CD4-positive, alpha-beta T cell (primary cell): ENCODE results near the gene ALG9. TPM values are rescaled to one million over a fixed set of nuclear protein-coding genes. Genes with fewer than 3 reads are reported as not detected.

Source experiments
- ATAC-seq: fragments of 200-7000 bp; cut with Tn5 transposase; one replicate; pipeline ENCODE4 v1.10.0; 2022; ENCODE audit warnings: mild to moderate bottlenecking; ENCODE audit not compliant: poor library complexity
- CTCF ChIA-PET: fragments of 350-600 bp; sonication (Branson Sonifier 250); formaldehyde crosslinking; loops from one replicate; lab custom pipeline; 2021; ENCODE audit warnings: antibody characterized with exemption, inconsistent platforms; lab: Charles Lee
- POLR2A ChIA-PET: fragments of 350-600 bp; sonication (Branson Sonifier 250); formaldehyde crosslinking; loops from one replicate; lab custom pipeline; 2021; ENCODE audit warnings: antibody characterized with exemption, inconsistent platforms; lab: Charles Lee
- DNase-seq, 14 experiments: peaks; one replicate each; pipeline ENCODE4 v3.0.0-alpha.2; 2013 to 2020; ENCODE audit warnings: mixed read lengths in 2 of 14
- H3K27ac ChIP-seq, 2 donors: one replicate each; pipeline versions ENCODE4 v1.5.1 to v1.7.0; 2013; ENCODE audit warnings: low read length in 2 of 2, low read depth in 1 of 2, mild to moderate bottlenecking in 1 of 2
- H3K27me3 ChIP-seq, 2 experiments: 1 replicate in 1 of 2; 2 replicates in 1 of 2; pipeline versions ENCODE4 v1.6.1 to v1.7.0; 2013; ENCODE audit warnings: low read length in 2 of 2, control low read depth in 1 of 2, mild to moderate bottlenecking in 1 of 2, moderate library complexity in 1 of 2; ENCODE audit not compliant: insufficient read depth in 2 of 2, control insufficient read depth in 1 of 2
- H3K36me3 ChIP-seq: one replicate; pipeline ENCODE4 v1.6.1; 2013; ENCODE audit warnings: low read length, control low read depth; ENCODE audit not compliant: insufficient read depth
- H3K4me1 ChIP-seq: one replicate; pipeline ENCODE4 v1.6.1; 2013; ENCODE audit warnings: low read length, control low read depth; ENCODE audit not compliant: insufficient read depth
- H3K4me3 ChIP-seq: one replicate; pipeline ENCODE4 v1.5.1; 2013; ENCODE audit warnings: mild to moderate bottlenecking, low read length, moderate library complexity
- H3K9me3 ChIP-seq, 2 experiments: 1 replicate in 1 of 2; 2 replicates in 1 of 2; pipeline versions ENCODE4 v1.6.1 to v1.7.0; 2013; ENCODE audit warnings: low read length in 2 of 2, mild to moderate bottlenecking in 2 of 2, control low read depth in 1 of 2, moderate library complexity in 1 of 2; ENCODE audit not compliant: control insufficient read depth in 1 of 2, insufficient read depth in 1 of 2
- H3K27ac Mint-ChIP-seq: one replicate; pipeline ENCODE4 v1.8.0; 2020; ENCODE audit warnings: mixed read lengths
- H3K27me3 Mint-ChIP-seq: one replicate; pipeline ENCODE4 v1.8.0; 2021; ENCODE audit warnings: mixed read lengths
- H3K36me3 Mint-ChIP-seq: one replicate; pipeline ENCODE4 v1.8.0; 2021; ENCODE audit warnings: low read depth, mixed read lengths
- H3K4me1 Mint-ChIP-seq: one replicate; pipeline ENCODE4 v1.8.0; 2021; ENCODE audit warnings: low read depth, mixed read lengths
- H3K4me3 Mint-ChIP-seq: one replicate; pipeline ENCODE4 v1.8.0; 2020; ENCODE audit warnings: mild to moderate bottlenecking, mixed read lengths
- H3K9me3 Mint-ChIP-seq: one replicate; pipeline ENCODE4 v1.8.0; 2020; ENCODE audit warnings: mixed read lengths
- intact Hi-C, 2 experiments: fragments of 100-400 bp; cut with DNase I in 1 of 2; cut with micrococcal nuclease in 1 of 2; formaldehyde crosslinking; loops; one replicate each; pipeline versions ENCODE4 v1.15.1 to v1.9.0; 2023 to 2025; cut with DNase I, micrococcal nuclease
- total RNA-seq, 174 experiments: library from RNA in 2 of 174; stranded (reverse) in 2 of 174; gene quantifications; one replicate each; pipeline ENCODE4 v1.2.3 and lab custom pipeline; 2021 to 2026
- TF ChIP-seq, protein P1 (sequence below): fragments of 200-600 bp; IDR thresholded peaks from one replicate; pipeline ENCODE4 v1.8.0; 2022; ENCODE audit warnings: antibody characterized with exemption, mild to moderate bottlenecking

Gene ALG9
- total RNA-seq, 2 experiments from 2014 or later, result 31.1 to 33.4 TPM

- POLR2A ChIA-PET, result no interaction called here
- H3K27ac Mint-ChIP-seq, result no peak overlapping the region
- CTCF ChIA-PET, result no interaction called here
- intact Hi-C loops, result no loop called here
- Histone ChIP-seq H3K36me3 (peaks cover 80% of the 10 kb centered on the region), H3K27me3 (no peaks in the 10 kb centered on the region), H3K4me1 (no peaks in the 10 kb centered on the region), H3K27ac (no peak overlapping the region), H3K9me3 (no peaks in the 10 kb centered on the region), H3K4me3 (no peak overlapping the region)
- peaks cover 97% of the 10 kb centered on the region for H3K36me3 Mint-ChIP-seq
- H3K27me3 Mint-ChIP-seq, result no peaks in the 10 kb centered on the region
- ATAC-seq, result no peak
- H3K4me3 Mint-ChIP-seq, result no peak overlapping the region
- TF ChIP-seq, protein P1, sequence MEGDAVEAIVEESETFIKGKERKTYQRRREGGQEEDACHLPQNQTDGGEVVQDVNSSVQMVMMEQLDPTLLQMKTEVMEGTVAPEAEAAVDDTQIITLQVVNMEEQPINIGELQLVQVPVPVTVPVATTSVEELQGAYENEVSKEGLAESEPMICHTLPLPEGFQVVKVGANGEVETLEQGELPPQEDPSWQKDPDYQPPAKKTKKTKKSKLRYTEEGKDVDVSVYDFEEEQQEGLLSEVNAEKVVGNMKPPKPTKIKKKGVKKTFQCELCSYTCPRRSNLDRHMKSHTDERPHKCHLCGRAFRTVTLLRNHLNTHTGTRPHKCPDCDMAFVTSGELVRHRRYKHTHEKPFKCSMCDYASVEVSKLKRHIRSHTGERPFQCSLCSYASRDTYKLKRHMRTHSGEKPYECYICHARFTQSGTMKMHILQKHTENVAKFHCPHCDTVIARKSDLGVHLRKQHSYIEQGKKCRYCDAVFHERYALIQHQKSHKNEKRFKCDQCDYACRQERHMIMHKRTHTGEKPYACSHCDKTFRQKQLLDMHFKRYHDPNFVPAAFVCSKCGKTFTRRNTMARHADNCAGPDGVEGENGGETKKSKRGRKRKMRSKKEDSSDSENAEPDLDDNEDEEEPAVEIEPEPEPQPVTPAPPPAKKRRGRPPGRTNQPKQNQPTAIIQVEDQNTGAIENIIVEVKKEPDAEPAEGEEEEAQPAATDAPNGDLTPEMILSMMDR, result no peak
- peaks cover 4% of the 10 kb centered on the region for H3K4me1 Mint-ChIP-seq
- no peak for DNase-seq
- H3K9me3 Mint-ChIP-seq, result peaks cover 2% of the 10 kb centered on the region
These were observed 123.2 kb downstream of the ALG9 start for GRCh38 chr11:111748035-111748804.

- H3K4me1 Mint-ChIP-seq, result peaks cover 4% of the 10 kb centered on the region
- intact Hi-C loops, result no loop called here
- DNase-seq (no peak), ATAC-seq (no peak)
- Histone ChIP-seq H3K9me3 (no peaks in the 10 kb centered on the region), H3K36me3 (peaks cover 80% of the 10 kb centered on the region), H3K27me3 (no peaks in the 10 kb centered on the region), H3K27ac (no peak overlapping the region), H3K4me3 (no peak overlapping the region), H3K4me1 (no peaks in the 10 kb centered on the region)
- H3K27me3 Mint-ChIP-seq, result no peaks in the 10 kb centered on the region
- H3K4me3 Mint-ChIP-seq, result no peak overlapping the region
- ChIA-PET CTCF (no interaction called here), POLR2A (no interaction called here)
- H3K9me3 Mint-ChIP-seq, result peaks cover 2% of the 10 kb centered on the region
- H3K27ac Mint-ChIP-seq, result peak overlapping the region; percentile 25
- H3K36me3 Mint-ChIP-seq, result peaks cover 97% of the 10 kb centered on the region
- TF ChIP-seq, protein P1, result no peak
These were observed 125.5 kb downstream of the ALG9 start for GRCh38 chr11:111745719-111746504.

DNA sequence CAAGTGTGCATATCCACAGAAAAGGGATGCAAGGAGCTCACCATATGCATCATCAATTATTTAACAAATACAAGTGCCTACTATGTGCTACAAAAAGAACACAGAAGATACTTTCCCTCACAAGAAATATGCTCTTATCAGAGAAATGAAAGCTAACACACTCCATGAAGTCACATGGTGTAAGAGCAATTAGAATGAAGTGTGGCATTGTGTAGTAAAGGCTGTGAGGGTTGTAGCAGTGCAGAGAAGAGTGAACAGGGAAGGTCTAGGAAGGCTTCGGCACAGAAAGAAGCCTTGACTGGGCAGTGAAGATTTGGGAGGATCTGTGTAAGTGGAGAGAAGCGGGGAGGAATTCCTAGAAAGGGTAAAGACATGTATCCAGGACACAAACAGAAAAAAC, 127.7 kb downstream of the ALG9 start:
- no peak overlapping the region for H3K27ac ChIP-seq
- Mint-ChIP-seq H3K27me3 (no peaks in the 10 kb centered on the region), H3K4me1 (peaks cover 4% of the 10 kb centered on the region), H3K9me3 (peaks cover 2% of the 10 kb centered on the region), H3K4me3 (no peak overlapping the region), H3K27ac (no peak overlapping the region), H3K36me3 (peaks cover 97% of the 10 kb centered on the region)
- H3K9me3 ChIP-seq, result no peaks in the 10 kb centered on the region
- POLR2A ChIA-PET, result interaction anchor here (1.2 kb wide), 1 partner anchor 23 kb away, joined by 3 read pairs; no protein-coding TSS in a partner anchor
- CTCF ChIA-PET, result no interaction called here
- no peaks in the 10 kb centered on the region for H3K4me1 ChIP-seq
- peaks cover 77% of the 10 kb centered on the region for H3K36me3 ChIP-seq
- ATAC-seq (no peak), DNase-seq (no peak)
- TF ChIP-seq, protein P1, result no peak
- no peaks in the 10 kb centered on the region for H3K27me3 ChIP-seq
- intact Hi-C loops, result no loop called here
- no peak overlapping the region for H3K4me3 ChIP-seq
